GM12873 (cell line): ENCODE results near the gene AP4E1.

Experiments used
- CTCF ChIP-seq: IDR thresholded peaks from 2 replicates; pipeline ENCODE4 v1.5.1; 2012; ENCODE audit warnings: low read depth, mild to moderate bottlenecking, moderate library complexity, low read length, control low read depth; ENCODE audit not compliant: insufficient read depth; ENCODE audit errors: missing control alignments

The AP4E1 gene

DNA sequence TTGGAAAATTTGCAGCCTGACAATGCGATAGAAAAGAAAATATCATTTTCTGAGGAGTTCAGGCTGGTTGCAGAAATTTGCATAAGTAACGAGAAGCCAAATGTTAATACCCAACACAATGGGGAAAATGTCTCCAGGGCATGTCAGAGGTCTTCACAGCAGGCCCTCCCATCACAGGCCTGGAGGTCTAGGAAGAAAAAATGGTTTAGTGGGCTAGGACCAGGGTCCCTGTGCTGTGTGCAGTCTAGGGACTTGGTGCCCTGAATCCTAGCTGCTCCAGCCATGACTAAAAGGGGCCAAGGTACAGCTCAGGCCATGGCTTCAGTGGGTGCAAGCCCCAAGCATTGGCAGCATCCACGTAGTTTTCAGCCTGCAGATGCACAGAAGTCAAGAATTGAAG is 14.5 kb upstream of the AP4E1 start:
- no peak for TF ChIP-seq CTCF

DNA sequence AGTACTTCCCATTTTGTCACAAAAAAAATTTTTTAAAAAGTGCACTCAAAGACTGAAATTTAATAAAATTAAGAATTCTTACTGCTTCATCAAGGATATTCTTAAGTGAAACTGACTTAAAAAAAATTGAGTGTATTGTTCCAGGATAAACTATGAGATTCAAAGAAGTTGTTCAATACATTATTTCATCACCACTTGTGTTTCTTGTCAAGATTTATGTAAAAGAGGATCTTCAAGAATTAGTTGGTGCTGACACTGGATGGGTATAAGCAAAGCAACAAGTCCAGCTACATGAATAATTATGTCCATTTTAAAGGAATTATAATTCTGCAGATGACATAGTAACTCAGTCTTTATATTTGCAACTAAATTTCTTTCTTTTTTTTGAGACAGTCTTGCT is 4.3 kb upstream of the AP4E1 start:
- TF ChIP-seq CTCF, result no peak

DNA sequence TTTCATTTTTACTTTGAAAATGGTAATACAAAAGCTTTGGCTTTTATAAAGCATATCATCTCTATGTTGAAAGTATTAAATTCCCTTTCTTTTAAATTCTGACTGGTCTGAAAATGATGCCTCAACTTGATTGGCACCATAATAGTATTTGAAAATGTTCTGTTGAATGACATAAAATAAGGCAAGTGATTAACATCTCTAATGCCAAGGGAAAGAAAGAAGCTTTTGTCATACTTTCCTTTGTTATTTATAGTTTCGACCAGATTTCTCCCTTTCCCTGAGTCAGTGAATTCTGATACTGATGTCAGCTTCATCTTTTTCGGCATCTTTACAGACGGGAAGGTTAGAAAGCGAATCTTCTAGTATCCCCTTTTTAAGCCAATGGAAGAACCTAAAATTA is 3.4 kb upstream of the AP4E1 start:
- no peak for TF ChIP-seq CTCF

DNA sequence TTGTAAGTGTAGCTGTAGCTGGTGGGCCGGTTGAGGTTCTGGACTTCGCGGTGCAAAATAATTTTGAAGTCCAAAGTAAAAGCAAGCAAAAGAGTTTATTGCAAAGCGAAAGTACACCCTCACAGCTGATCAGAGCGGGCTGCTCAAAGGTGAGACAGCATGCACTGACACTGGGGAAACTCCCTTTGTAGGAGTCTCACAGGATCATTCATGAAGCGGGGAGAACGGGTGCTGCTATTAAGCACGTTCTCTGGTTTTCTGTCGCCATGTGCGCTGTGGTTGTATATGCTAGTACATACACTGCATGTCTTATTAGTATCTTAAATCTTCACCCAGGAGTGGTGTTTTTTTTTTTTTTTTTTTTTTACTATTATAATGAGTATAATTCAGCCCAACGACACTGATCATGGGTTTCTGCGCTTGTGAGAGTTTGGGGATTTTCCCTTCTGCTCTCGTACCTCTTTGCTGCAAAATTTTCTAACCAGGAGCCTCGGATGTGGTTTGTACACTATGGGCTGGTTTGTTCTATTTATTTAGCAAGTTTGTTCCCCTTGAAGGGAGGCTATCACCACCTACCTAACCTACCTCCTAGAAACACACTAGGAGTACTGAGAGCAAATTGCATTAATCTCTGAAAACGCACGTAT is 1.4 kb upstream of the AP4E1 start:
- no peak for TF ChIP-seq CTCF

DNA sequence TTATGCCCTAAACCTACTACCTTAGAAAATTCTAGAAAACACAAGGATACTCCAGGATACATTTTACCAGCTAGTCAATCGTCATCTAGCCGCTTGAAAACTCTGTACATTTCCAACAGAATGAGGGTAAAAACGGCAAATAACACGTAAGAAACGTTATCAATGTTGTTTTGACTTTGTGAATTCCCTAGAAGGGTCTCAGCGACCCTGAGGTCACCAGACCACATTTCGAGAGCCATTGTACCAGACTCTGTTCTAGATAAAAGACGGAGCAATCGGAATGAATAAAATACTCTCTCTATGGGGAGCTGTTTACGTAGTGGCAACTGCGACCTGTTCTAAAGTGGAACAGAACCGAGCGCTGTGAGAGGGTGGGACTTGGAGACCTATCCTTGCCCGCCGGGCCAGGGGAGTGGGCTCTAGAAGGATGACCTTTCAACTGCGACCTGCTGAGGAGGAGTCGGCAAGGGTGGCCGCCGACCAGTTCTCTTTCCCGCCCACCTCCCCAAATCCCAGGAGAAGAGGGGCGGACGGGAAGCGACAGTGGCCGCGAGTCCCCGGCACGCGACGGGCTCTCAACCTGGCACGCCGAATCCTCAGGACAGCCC is 778 bp upstream of the AP4E1 start:
- TF ChIP-seq CTCF, result no peak

DNA sequence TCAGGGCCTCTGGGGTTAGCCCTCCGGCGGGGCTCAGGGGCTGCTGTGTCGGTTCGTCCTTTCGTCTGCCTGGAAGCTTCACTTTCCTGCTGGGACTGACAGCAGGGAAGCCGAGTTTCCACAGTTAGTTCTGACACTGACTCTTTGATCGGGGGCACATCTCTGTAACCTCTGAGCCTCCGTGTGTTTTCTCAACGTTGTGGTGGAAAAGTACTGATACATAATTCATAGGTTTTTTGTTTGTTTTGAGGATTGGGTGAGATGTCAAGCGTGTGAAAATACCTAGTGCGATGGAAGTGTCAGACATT is 481 bp downstream of the AP4E1 start:
- TF ChIP-seq CTCF, result no peak

DNA sequence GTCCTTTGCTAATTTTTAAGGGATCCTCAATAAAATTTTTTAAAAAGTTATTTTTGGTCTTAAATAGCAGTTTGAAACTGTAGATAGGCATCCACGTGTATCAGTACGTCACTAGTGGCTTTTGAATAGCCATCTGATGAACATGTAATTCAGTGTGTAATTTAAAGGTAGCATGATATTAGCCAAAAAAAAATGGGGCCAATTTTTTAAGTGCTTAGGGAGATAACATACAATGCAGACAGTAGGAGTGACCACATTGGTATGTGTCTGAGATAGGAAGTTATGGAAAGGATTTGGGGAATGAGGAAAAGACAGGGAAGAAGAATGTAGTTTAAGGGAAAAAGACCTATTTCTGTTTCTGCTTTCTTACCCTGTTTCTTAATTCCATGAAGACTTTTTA is 2.5 kb downstream of the AP4E1 start:
- TF ChIP-seq CTCF, result no peak

DNA sequence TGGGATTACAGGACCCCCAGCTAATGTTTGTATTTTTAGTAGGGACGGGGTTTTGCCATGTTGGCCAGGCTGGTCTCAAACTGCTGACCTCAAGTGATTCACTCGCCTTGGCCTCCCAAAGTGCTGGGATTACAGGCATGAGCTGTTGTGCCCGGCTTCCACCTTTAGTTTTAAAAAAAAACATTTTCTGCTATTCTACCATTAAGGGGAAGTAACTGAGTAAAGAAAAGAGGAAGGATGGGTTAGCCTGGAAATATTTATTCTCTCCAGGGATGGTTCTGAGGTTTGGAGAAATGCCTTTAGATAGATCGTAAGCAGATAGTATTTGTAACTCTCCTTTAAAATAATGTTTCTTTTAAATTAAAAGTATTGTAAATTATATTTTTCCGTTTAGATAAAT is 3.1 kb downstream of the AP4E1 start:
- TF ChIP-seq CTCF, result no peak
